Fibroblast of lung (primary cell): Measurements from ENCODE around the gene NPHP4. TPM values are rescaled to one million over a fixed set of nuclear protein-coding genes. Genes with fewer than 3 reads are reported as not detected.

ENCODE experiments used
- DNase-seq, 2 donors: peaks; one replicate each; pipeline versions ENCODE4 v3.0.0 to v3.0.0-alpha.2; 2010; ENCODE audit warnings: low read depth in 2 of 2
- H2AFZ ChIP-seq: 2 replicates; pipeline ENCODE4 v1.5.1; 2012; ENCODE audit warnings: low read length, control low read depth, inconsistent platforms
- H3K27ac ChIP-seq: 2 replicates; pipeline ENCODE4 v1.5.1; 2011; ENCODE audit warnings: low read length, control low read depth; ENCODE audit not compliant: insufficient read depth
- H3K27me3 ChIP-seq: 2 replicates; pipeline ENCODE4 v1.5.1; 2011; ENCODE audit warnings: mild to moderate bottlenecking, low read length; ENCODE audit not compliant: control insufficient read depth, insufficient read depth
- H3K36me3 ChIP-seq: 2 replicates; pipeline ENCODE4 v1.5.1; 2011; ENCODE audit warnings: low read length; ENCODE audit not compliant: control insufficient read depth, insufficient read depth
- H3K4me1 ChIP-seq: 2 replicates; pipeline ENCODE4 v1.5.1; 2011; ENCODE audit warnings: low read length; ENCODE audit not compliant: control insufficient read depth, insufficient read depth; ENCODE audit errors: extremely low read depth
- H3K4me2 ChIP-seq: 2 replicates; pipeline ENCODE4 v1.5.1; 2011; ENCODE audit warnings: low read length, control low read depth; ENCODE audit not compliant: insufficient read depth; ENCODE audit errors: extremely low read depth
- H3K4me3 ChIP-seq, 4 experiments: fragments of 200-600 bp in 1 of 4; sonication (generic) in 1 of 4; replicated peaks in 1 of 4; 2 replicates each; pipeline ENCODE4 v1.5.1; 2011 to 2016; ENCODE audit warnings: low read length in 4 of 4, low read depth in 3 of 4, mild to moderate bottlenecking in 3 of 4, control low read depth in 2 of 4, inconsistent platforms in 1 of 4, mixed read lengths in 1 of 4; ENCODE audit not compliant: insufficient read depth in 1 of 4; ENCODE audit errors: control extremely low read depth in 1 of 4
- H3K79me2 ChIP-seq: 2 replicates; pipeline ENCODE4 v1.5.1; 2012; ENCODE audit warnings: mild to moderate bottlenecking, low read length, inconsistent platforms; ENCODE audit not compliant: control insufficient read depth, insufficient read depth
- H3K9ac ChIP-seq: 2 replicates; pipeline ENCODE4 v1.5.1; 2011; ENCODE audit warnings: mild to moderate bottlenecking, low read length, control low read depth; ENCODE audit not compliant: insufficient read depth
- H3K9me3 ChIP-seq: 2 replicates; pipeline ENCODE4 v1.5.1; 2012; ENCODE audit warnings: low read depth, low read length; ENCODE audit not compliant: control insufficient read depth, insufficient read depth
- H4K20me1 ChIP-seq: 2 replicates; pipeline ENCODE4 v1.5.1; 2011; ENCODE audit warnings: low read length; ENCODE audit not compliant: control insufficient read depth, insufficient read depth; ENCODE audit errors: extremely low read depth
- CTCF ChIP-seq, 2 donors: IDR thresholded peaks in 1 of 2; conservative IDR thresholded peaks in 1 of 2; 1 replicate in 1 of 2; 2 replicates in 1 of 2; pipeline ENCODE4 v1.5.1; 2011 to 2012; ENCODE audit warnings: low read length in 2 of 2, control low read depth in 1 of 2, inconsistent platforms in 1 of 2, low read depth in 1 of 2, mild to moderate bottlenecking in 1 of 2
- EZH2 ChIP-seq: IDR thresholded peaks from 2 replicates; pipeline ENCODE4 v1.5.1; 2012; ENCODE audit warnings: low read length, control low read depth, mild to moderate bottlenecking; ENCODE audit errors: missing control alignments
- polyA plus RNA-seq, 2 donors: library from polyadenylated mRNA; depleted of rRNA in 1 of 2; stranded (reverse) in 1 of 2; unstranded in 1 of 2; fragments of >200 nt; gene quantifications; 2 replicates each; pipeline ENCODE4 v1.2.1, GENCODE V29; 2011 to 2012; ENCODE audit warnings: missing spikeins in 1 of 2
- total RNA-seq: library from RNA; depleted of rRNA; stranded (reverse); fragments of >200 nt; gene quantifications from 2 replicates; pipeline ENCODE4 v1.2.1, GENCODE V29; 2014

The NPHP4 gene
- total and polyA plus RNA-seq, 2 donors (not counting 1 experiment from before 2014, with no cell fraction given) = 1.5 to 4.0 TPM

- no peak for DNase-seq
- H4K20me1 ChIP-seq = no peaks in the 10 kb centered on the region
- no peak overlapping the region for H3K4me3 ChIP-seq
- no peaks in the 10 kb centered on the region for H3K79me2 ChIP-seq
- H2AFZ ChIP-seq = no peak overlapping the region
- H3K27me3 ChIP-seq = no peaks in the 10 kb centered on the region
- H3K36me3 ChIP-seq = no peaks in the 10 kb centered on the region
- no peaks in the 10 kb centered on the region for H3K4me1 ChIP-seq
- no peak for TF ChIP-seq EZH2
- H3K27ac ChIP-seq = no peak overlapping the region
- no peak overlapping the region for H3K4me2 ChIP-seq
- H3K9ac ChIP-seq = no peak overlapping the region
- no peaks in the 10 kb centered on the region for H3K9me3 ChIP-seq
Observed at GRCh38 chr1:5850503-5850902, 141.7 kb downstream of the NPHP4 start.

- H3K36me3 ChIP-seq = no peaks in the 10 kb centered on the region
- no peak overlapping the region for H3K4me3 ChIP-seq
- H3K4me1 ChIP-seq = no peaks in the 10 kb centered on the region
- no peak overlapping the region for H2AFZ ChIP-seq
- H3K9me3 ChIP-seq = no peaks in the 10 kb centered on the region
- no peak overlapping the region for H3K27ac ChIP-seq
- TF ChIP-seq EZH2 (no peak), CTCF (conservative IDR thresholded peaks at IDR 0.05 in 1 of 2, IDR thresholded peaks at IDR 0.05 in 1 of 2; ENCODE audit: low read depth in 1 of 2, low read length in 2 of 2) (no peak)
- H3K9ac ChIP-seq = no peak overlapping the region
- H3K27me3 ChIP-seq = no peaks in the 10 kb centered on the region
- no peaks in the 10 kb centered on the region for H4K20me1 ChIP-seq
- H3K4me2 ChIP-seq = no peak overlapping the region
- no peak for DNase-seq
- H3K79me2 ChIP-seq = no peaks in the 10 kb centered on the region
Observed at GRCh38 chr1:5849550-5849949, 142.7 kb downstream of the NPHP4 start.

- Histone ChIP-seq H3K79me2 (no peaks in the 10 kb centered on the region), H3K27me3 (no peaks in the 10 kb centered on the region), H3K27ac (no peak overlapping the region), H3K36me3 (no peaks in the 10 kb centered on the region), H3K4me3 (no peak overlapping the region), H2AFZ (no peak overlapping the region), H3K4me1 (no peaks in the 10 kb centered on the region), H3K9me3 (no peaks in the 10 kb centered on the region), H3K4me2 (no peak overlapping the region), H4K20me1 (no peaks in the 10 kb centered on the region), H3K9ac (no peak overlapping the region)
- DNase-seq = peak; percentile 4 to 28
- TF ChIP-seq EZH2 (no peak), CTCF (conservative IDR thresholded peaks at IDR 0.05 in 1 of 2, IDR thresholded peaks at IDR 0.05 in 1 of 2; ENCODE audit: low read depth in 1 of 2, low read length in 2 of 2) (no peak)
Observed at GRCh38 chr1:5847013-5847659, 145.1 kb downstream of the NPHP4 start.
